NCI-H1930 (cell line): ENCODE results near the gene PTPN11.
"Not testable (repeated sequence)": the region's sequence is repeated elsewhere in the genome, so short reads cannot be mapped to it uniquely, and the experiment has no call there.

Experiments
- DNase-seq, 2 experiments: peaks; one replicate each; lab custom pipeline; 2025; lab: John Stamatoyannopoulos, UW

PTPN11 gene

GRCh38 chr12:112448165-112448564 lies 29.4 kb downstream of the PTPN11 start:
- not testable (repeated sequence) for DNase-seq

GRCh38 chr12:112450725-112451124 lies 32.0 kb downstream of the PTPN11 start:
- no peak for DNase-seq

- no peak for DNase-seq
Measured at GRCh38 chr12:112456029-112456428, 37.3 kb downstream of the PTPN11 start.

DNA sequence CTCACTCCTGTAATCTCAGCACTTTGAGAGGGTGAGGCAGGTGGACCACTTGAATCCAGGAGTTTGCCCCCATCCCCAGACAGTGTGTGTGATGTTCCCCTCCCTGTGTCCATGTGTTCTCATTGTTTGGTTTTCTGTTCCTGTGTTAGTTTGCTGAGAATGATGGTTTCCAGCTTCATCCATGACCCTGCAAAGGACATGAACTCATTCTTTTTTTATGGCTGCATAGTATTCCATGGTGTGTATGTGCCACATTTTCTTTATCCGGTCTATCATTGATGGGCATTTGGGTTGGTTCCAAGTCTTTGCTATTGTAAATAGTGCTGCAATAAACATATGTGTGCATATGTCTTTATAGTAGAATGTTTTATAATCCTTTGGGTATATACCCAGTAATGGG lies 38.4 kb downstream of the PTPN11 start:
- DNase-seq: not testable (repeated sequence)

DNA sequence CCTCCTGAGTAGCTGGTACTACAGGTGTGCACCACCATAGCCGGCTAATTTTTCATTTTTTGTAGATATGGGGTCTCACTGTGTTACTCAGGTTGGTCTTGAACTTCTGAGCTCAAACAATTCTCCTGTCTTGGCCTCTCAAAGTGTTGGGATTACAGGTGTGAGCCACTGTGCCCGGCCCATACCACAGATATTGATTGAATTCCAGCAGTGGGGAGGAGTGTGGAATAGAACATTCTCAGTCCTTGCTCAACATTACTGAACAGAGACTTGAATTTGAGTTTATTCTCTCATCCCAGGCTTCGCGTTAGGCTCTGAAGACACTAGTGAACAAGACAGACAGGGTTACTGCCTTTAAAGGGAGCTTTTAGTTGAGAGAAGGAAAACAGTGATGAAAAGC lies 39.6 kb downstream of the PTPN11 start:
- no peak for DNase-seq

GRCh38 chr12:112458751-112459150 lies 40.0 kb downstream of the PTPN11 start:
- DNase-seq: no peak

GRCh38 chr12:112463478-112463877 lies 44.7 kb downstream of the PTPN11 start:
- DNase-seq: no peak

DNA sequence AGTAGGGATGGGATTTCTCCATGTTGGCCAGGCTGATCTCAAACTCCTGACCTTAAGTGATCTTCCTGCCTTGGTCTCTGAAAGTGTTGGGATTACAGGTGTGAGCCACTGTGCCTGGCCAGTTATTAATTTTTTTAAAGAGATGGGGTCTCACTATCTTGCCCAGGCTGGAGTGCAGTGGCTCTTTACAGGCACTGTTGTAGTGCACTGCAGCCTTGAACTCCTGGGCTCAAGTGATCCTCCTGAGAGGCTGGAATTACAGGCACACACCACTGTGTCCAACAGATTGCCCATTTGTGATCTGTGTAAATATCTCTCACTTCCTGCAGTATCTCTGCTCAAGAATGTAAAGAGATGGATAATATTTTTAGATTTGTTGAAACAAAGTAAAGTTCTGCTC lies 45.9 kb downstream of the PTPN11 start:
- no peak for DNase-seq

DNA sequence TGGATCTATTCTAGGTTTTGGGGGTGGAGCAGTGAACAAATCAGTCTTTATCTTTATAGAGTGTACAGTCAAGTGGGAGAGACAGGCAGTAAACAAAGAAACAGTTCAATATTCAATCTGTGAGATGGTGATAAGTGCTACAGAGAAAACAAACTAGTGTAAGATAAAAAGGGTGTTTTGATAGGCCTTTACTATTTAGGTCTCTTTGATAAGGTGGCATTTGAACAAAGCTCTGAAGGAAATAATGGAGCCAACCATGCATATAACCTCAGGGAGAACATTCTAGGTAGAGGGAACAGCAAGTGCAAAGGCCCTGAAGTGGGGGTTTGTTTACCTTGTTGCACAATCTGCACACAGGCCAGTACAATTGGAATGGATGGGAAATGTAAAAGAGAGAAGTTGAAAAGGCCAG lies 47.3 kb downstream of the PTPN11 start:
- no peak for DNase-seq

DNA sequence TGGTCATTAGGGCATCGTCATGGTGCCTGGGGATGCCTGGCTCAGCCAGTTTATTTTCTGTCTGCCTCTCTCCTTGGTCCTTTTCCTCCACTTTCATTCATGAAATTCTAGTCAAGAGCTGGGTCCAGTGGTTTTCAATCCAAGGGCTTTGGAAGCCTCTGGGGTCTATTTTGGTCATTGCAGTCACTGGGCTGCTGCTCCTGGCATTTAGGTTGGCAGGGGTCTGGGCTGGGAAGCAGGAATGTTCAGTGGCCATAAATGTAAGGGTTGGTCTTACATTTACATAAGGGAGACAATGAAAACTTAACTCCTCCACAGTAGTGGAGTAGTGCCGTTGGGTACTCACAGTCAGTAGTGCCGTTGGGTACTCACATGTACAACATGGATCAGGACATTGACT lies 48.1 kb downstream of the PTPN11 start:
- no peak for DNase-seq

DNA sequence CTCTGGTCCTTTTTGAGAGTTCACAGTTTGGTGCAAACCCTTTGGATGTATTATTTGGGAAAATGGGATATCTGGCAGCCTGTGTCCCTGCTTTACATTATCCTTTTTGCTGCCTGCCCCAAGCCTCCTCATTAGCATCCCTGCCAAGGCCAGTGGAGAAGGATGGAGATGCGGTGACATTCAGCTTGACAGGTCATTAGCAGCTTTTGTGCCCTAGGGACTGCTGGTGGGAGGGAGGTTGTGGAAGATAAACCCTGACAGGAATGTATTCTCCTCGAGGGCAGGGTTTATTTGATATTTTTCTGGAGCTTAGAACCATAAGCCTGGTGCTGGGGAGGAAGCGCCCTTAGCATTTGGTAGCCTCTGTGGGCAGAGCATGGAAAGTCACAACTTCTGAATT lies 49.3 kb downstream of the PTPN11 start:
- no peak for DNase-seq

DNA sequence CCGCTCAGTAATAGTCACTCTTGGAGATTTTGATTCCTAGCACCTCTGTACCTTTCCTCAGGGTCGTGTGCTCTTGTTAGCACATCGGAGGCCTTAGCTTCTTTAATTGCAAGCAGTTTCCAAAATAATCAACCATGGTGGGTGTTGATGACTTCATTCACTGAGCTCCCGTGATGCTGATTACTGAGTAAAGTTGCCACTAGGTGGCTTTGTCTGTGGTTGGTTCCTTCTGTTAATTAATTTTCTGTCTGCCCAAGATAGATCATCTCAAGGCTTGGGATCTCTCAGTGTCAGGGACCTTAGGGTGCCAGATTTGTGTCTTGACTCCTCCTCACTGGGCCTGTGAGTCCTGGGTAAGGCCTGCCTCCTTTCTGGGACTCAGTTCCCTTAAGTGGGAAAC lies 54.3 kb downstream of the PTPN11 start:
- no peak for DNase-seq

DNA sequence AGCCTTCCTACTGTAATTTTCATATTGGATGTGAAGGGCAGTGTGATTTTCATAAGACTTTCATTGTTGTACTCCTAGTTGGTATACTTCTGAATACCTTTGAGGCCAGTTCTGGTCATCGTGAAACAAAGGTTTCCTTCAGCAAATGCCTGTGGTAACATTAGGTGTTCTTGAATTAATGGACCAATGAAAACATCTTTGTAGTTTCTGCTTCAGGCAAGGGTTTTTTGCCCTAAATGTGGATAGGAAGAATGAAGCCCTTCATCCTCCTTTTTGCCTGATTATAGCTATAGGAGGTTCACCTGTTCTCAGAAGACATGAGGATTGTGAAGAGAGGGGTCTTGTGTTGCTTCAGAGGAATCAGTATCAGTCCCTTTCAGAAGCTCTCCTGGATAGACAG lies 60.7 kb downstream of the PTPN11 start:
- DNase-seq: no peak

DNA sequence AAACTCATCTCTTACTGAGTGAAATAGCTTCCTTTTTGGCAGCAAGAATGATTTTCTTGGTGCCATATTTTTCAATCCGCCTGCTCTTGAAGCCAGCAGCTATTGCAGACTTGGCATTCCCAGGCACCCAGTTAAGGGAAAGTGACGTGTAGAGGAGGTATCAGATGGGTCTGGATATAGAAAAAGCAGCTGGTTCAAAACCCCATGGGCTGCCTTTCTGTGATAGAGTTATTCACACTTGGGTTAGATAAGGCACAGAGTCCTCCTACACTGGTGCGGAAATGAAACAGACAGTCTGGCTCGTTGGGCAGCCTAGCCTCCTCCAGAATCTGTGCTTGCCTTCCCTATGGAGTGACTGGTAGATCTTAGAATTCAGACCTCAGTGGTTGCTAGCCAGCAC lies 62.2 kb downstream of the PTPN11 start:
- DNase-seq: no peak

DNA sequence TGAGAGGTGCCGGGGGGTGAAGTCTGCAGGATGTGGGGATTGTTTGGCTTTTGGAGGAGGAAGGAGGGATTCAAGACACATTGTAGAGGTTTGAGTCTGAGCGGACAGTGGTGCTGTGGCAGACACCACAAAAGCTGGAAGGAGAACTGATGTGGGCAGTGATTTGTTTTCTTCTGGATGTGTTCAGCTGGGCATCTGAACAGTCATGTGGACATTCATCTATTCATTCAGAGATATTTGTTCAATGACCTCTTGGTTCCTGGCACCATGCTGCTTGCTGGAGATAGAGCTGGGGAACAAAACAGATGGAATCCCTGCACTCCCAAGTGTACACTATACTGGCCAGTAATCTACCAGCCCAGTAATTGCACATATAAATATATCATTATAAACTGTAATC lies 64.0 kb downstream of the PTPN11 start:
- no peak for DNase-seq

GRCh38 chr12:112486361-112486760 lies 67.6 kb downstream of the PTPN11 start:
- no peak for DNase-seq

DNA sequence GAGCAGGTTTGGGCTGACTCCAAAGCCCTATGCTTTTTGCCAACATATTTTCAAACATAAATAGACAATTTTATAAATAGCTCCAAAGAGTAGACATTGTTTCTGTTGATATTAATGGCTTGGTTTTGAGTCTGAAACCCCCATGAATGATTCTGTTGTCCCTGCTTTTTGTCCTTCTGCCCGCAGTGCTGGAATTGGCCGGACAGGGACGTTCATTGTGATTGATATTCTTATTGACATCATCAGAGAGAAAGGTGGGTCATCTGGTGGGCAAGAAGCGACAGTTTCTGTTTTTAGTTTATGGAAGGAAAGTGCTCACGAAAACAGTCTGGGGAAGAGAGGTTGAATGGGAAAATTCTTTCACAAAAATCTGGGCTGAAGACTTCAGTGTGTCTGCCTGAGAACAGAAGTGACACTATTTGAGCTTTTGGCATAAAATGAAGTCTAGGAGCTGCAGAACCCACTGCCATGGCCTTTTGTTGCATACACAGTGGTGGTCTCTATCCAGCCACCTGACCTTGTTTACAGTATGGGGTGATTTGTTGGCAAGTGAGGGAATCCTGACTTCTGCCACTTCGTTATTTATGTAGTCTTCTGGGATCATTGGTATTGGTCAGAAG lies 69.6 kb downstream of the PTPN11 start:
- no peak for DNase-seq

- no peak for DNase-seq
Measured at GRCh38 chr12:112489456-112489855, 70.7 kb downstream of the PTPN11 start.

- no peak for DNase-seq
Measured at GRCh38 chr12:112496496-112496895, 77.7 kb downstream of the PTPN11 start.

DNA sequence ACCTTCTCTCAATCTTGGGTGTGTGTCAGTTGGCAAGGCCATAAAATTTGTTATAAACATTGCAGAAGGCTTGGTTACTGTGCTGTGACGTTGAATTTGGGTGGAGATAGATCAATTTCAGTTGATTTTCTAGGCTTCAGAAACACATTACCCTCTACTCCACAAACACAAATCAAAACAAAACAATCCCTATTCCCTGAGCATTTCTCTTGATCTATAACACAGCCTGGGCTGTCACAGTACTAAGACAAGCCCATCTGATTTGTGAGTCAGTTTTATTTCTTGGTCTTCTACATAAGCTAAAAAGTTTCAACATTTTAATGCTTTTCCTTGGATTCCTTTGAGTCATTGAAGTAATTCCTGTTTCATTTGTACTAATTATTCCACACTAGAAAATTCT lies 79.8 kb downstream of the PTPN11 start:
- DNase-seq: no peak

- DNase-seq: no peak
Measured at GRCh38 chr12:112503512-112503911, 84.8 kb downstream of the PTPN11 start.

GRCh38 chr12:112506513-112507166 lies 87.9 kb downstream of the PTPN11 start:
- no peak for DNase-seq

DNA sequence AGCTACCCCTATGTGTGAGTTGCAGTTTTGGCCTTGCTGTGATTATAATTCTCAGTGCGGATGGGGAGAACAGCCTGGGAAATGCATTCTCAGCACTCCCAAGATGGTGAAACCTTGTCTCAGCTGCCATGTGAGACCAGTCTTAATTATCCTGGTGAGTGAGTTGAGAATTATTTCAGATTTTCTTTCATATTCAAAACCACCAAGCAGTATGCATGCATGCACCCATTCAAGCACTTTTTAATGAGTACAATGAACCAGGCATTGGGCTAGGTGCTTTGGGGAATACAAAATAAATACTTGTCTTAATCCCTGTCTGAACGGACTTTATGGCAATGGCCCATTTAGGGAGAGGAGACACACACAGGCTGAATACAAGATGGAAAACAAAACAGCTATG lies 94.7 kb downstream of the PTPN11 start:
- DNase-seq: no peak

DNA sequence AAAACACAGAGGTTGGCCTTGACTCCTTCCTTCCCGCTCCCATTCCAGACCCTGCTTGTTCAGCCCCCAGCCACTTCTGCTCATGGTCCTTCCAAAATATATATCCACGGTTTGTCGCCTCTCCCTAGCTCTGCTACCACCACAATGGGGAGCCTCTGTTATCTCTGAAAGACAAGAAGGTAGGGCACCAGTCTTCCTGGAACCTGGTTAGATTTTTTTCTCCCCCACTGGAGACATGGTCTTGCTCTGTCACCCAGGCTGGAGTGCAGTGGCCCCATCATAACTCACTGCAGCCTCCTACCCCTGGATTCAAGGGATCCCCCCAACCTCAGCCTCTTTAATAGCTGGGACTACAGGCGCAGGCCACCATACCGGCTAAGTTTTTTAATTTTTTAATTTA lies 95.7 kb downstream of the PTPN11 start:
- no peak for DNase-seq
